ENCODE results near the gene C11orf42. TPM values are rescaled to one million over a fixed set of nuclear protein-coding genes. Genes with fewer than 3 reads are reported as not detected.

Gene C11orf42
- total and polyA plus RNA-seq, 4 donors, result not detected

GRCh38 chr11:6191742-6192141 lies 13.6 kb upstream of the C11orf42 start (continued):
- TF ChIP-seq ATF3 (IDR thresholded peaks at IDR 0.05), result no peak
- TF ChIP-seq GABPA (IDR thresholded peaks at IDR 0.05 in 1 of 2, conservative IDR thresholded peaks at IDR 0.05 in 1 of 2), result no peak
- TF ChIP-seq FOXA1 (IDR thresholded peaks at IDR 0.05), result no peak
- TF ChIP-seq EGR1 (IDR thresholded peaks at IDR 0.05; ENCODE audit: low read depth in 2 of 2), result no peak

- H3K9me3 ChIP-seq (ENCODE audit: control insufficient read depth in 4 of 4, low read length in 3 of 4), result no peaks in the 10 kb centered on the region
- H3K4me3 ChIP-seq (ENCODE audit: low read depth in 1 of 3, low read length in 3 of 3), result no peak overlapping the region
- no peak overlapping the region for H3K9ac ChIP-seq (ENCODE audit: low read depth in 1 of 2, low read length in 2 of 2)
- no peaks in the 10 kb centered on the region for H3K36me3 ChIP-seq (ENCODE audit: control insufficient read depth in 4 of 4, insufficient read depth in 3 of 4, low read depth in 1 of 4, low read length in 3 of 4)
- H3K4me1 ChIP-seq (ENCODE audit: control insufficient read depth in 4 of 4, insufficient read depth in 4 of 4, low read length in 3 of 4), result no peaks in the 10 kb centered on the region
- DNase-seq (ENCODE audit: low spot score), result no peak
- H3K27ac ChIP-seq (ENCODE audit: low read depth in 1 of 2, low read length in 2 of 2), result no peak overlapping the region
- TF ChIP-seq JUND (IDR thresholded peaks at IDR 0.05) (no peak), SP1 (IDR thresholded peaks at IDR 0.05) (no peak), FOXA1 (IDR thresholded peaks at IDR 0.05) (no peak), ZBTB33 (IDR thresholded peaks at IDR 0.05) (no peak), RXRA (IDR thresholded peaks at IDR 0.05) (no peak), RAD21 (IDR thresholded peaks at IDR 0.05) (no peak), CTCF (IDR thresholded peaks at IDR 0.05; ENCODE audit: low read depth, low read length, missing input control) (no peak), HNF4G (IDR thresholded peaks at IDR 0.05) (no peak)
- WGBS, result 75% methylated on average over 1 of the region's 1 CpG
- H3K27me3 ChIP-seq (ENCODE audit: control insufficient read depth in 4 of 4, insufficient read depth in 4 of 4, low read length in 3 of 4), result no peaks in the 10 kb centered on the region
Observed at GRCh38 chr11:6194065-6194581, 11.2 kb upstream of the C11orf42 start.

GRCh38 chr11:6196396-6196795 lies 9.0 kb upstream of the C11orf42 start:
- H3K27me3 ChIP-seq (ENCODE audit: control insufficient read depth in 4 of 4, insufficient read depth in 4 of 4, low read length in 3 of 4), result no peaks in the 10 kb centered on the region
- H3K4me1 ChIP-seq (ENCODE audit: control insufficient read depth in 4 of 4, insufficient read depth in 4 of 4, low read length in 3 of 4), result no peaks in the 10 kb centered on the region
- no peak for DNase-seq (ENCODE audit: low spot score)
- TF ChIP-seq REST (IDR thresholded peaks at IDR 0.05) (no peak), TAF1 (conservative IDR thresholded peaks at IDR 0.05) (no peak), FOXA1 (IDR thresholded peaks at IDR 0.05) (no peak), CTCF (IDR thresholded peaks at IDR 0.05; ENCODE audit: low read depth, low read length, missing input control) (no peak), GABPA (IDR thresholded peaks at IDR 0.05 in 1 of 2, conservative IDR thresholded peaks at IDR 0.05 in 1 of 2) (no peak), ATF3 (IDR thresholded peaks at IDR 0.05) (no peak), MAX (IDR thresholded peaks at IDR 0.05) (no peak), RXRA (IDR thresholded peaks at IDR 0.05) (no peak), EGR1 (IDR thresholded peaks at IDR 0.05; ENCODE audit: low read depth in 2 of 2) (no peak), JUND (IDR thresholded peaks at IDR 0.05) (no peak), SP1 (IDR thresholded peaks at IDR 0.05) (no peak), NR2F2 (IDR thresholded peaks at IDR 0.05) (no peak)
- no peak overlapping the region for H3K9ac ChIP-seq (ENCODE audit: low read depth in 1 of 2, low read length in 2 of 2)
- no peaks in the 10 kb centered on the region for H3K9me3 ChIP-seq (ENCODE audit: control insufficient read depth in 4 of 4, low read length in 3 of 4)
- H3K4me3 ChIP-seq (ENCODE audit: low read depth in 1 of 3, low read length in 3 of 3), result no peak overlapping the region
- no peak overlapping the region for H3K27ac ChIP-seq (ENCODE audit: low read depth in 1 of 2, low read length in 2 of 2)
- WGBS, result 57% methylated on average over 4 of the region's 4 CpGs
- no peaks in the 10 kb centered on the region for H3K36me3 ChIP-seq (ENCODE audit: control insufficient read depth in 4 of 4, insufficient read depth in 3 of 4, low read depth in 1 of 4, low read length in 3 of 4)
